Activated CD4-positive, alpha-beta T cell treated with anti-CD3 and anti-CD28 coated beads for 36 hours (primary cell): ENCODE results near the gene SCAPER. TPM values are rescaled to one million over a fixed set of nuclear protein-coding genes. Genes with fewer than 3 reads are reported as not detected.

Source experiments
- ATAC-seq: fragments of 200-7000 bp; cut with Tn5 transposase; one replicate; pipeline ENCODE4 v1.10.0; 2021; ENCODE audit warnings: mild to moderate bottlenecking, moderate library complexity
- CTCF ChIA-PET: fragments of 350-600 bp; sonication (Branson Sonifier 250); formaldehyde crosslinking; loops from one replicate; lab custom pipeline; 2021; ENCODE audit warnings: antibody characterized with exemption; lab: Charles Lee
- POLR2A ChIA-PET: fragments of 350-600 bp; sonication (Branson Sonifier 250); formaldehyde crosslinking; loops from one replicate; lab custom pipeline; 2021; ENCODE audit warnings: antibody characterized with exemption, inconsistent platforms; lab: Charles Lee
- DNase-seq: peaks from one replicate; pipeline ENCODE4 v3.0.0-alpha.2; 2020
- H3K27ac Mint-ChIP-seq: one replicate; pipeline ENCODE4 v1.8.0; 2021; ENCODE audit warnings: mixed read lengths
- H3K27me3 Mint-ChIP-seq: one replicate; pipeline ENCODE4 v1.8.0; 2021; ENCODE audit warnings: mixed read lengths
- H3K36me3 Mint-ChIP-seq: one replicate; pipeline ENCODE4 v1.8.0; 2021; ENCODE audit warnings: low read depth, mixed read lengths
- H3K4me1 Mint-ChIP-seq: one replicate; pipeline ENCODE4 v1.8.0; 2021; ENCODE audit warnings: mixed read lengths
- H3K4me3 Mint-ChIP-seq: one replicate; pipeline ENCODE4 v1.8.0; 2021; ENCODE audit warnings: mild to moderate bottlenecking, moderate library complexity, mixed read lengths
- H3K9me3 Mint-ChIP-seq: one replicate; pipeline ENCODE4 v1.8.0; 2021; ENCODE audit warnings: low read depth, mixed read lengths
- intact Hi-C, 2 experiments: fragments of 100-400 bp; cut with DNase I in 1 of 2; cut with micrococcal nuclease in 1 of 2; formaldehyde crosslinking; loops; one replicate each; pipeline versions ENCODE4 v1.14.2 to v1.15.1; 2022 to 2024; cut with DNase I, micrococcal nuclease
- total RNA-seq, 2 experiments: library from RNA; stranded (reverse); gene quantifications; one replicate each; pipeline ENCODE4 v1.2.3, GENCODE V29; 2021

Gene SCAPER
- total RNA-seq, 2 experiments from 2014 or later = 25.9 to 35.2 TPM

- DNase-seq (no peak), ATAC-seq (no peak)
- ChIA-PET POLR2A (no interaction called here), CTCF (no interaction called here)
- Mint-ChIP-seq H3K4me3 (no peak overlapping the region), H3K27me3 (no peaks in the 10 kb centered on the region), H3K36me3 (no peaks in the 10 kb centered on the region), H3K9me3 (no peaks in the 10 kb centered on the region), H3K4me1 (no peaks in the 10 kb centered on the region), H3K27ac (no peak overlapping the region)
- intact Hi-C loops = no loop called here
Measured at GRCh38 chr15:76674883-76675282, 230.3 kb downstream of the SCAPER start.

GRCh38 chr15:76669521-76670207, 235.5 kb downstream of the SCAPER start:
- POLR2A ChIA-PET = no interaction called here
- H3K4me3 Mint-ChIP-seq = no peak overlapping the region
- peaks cover 6% of the 10 kb centered on the region for H3K36me3 Mint-ChIP-seq
- intact Hi-C loops = no loop called here
- DNase-seq (no peak), ATAC-seq (no peak)
- CTCF ChIA-PET = interaction anchor here (0.6 kb wide), 1 partner anchor 814 kb away, joined by 3 read pairs; no protein-coding TSS in a partner anchor
- H3K4me1 Mint-ChIP-seq = peaks cover 8% of the 10 kb centered on the region
- no peaks in the 10 kb centered on the region for H3K9me3 Mint-ChIP-seq
- no peak overlapping the region for H3K27ac Mint-ChIP-seq
- H3K27me3 Mint-ChIP-seq = no peaks in the 10 kb centered on the region

- H3K9me3 Mint-ChIP-seq = no peaks in the 10 kb centered on the region
- ChIA-PET CTCF (interaction anchor here (0.6 kb wide), 2 partner anchors 303 to 813 kb away, joined by 3 read pairs; no protein-coding TSS in a partner anchor), POLR2A (no interaction called here)
- no peaks in the 10 kb centered on the region for H3K27me3 Mint-ChIP-seq
- intact Hi-C loops = no loop called here
- no peak for ATAC-seq
- H3K4me1 Mint-ChIP-seq = peaks cover 8% of the 10 kb centered on the region
- no peak for DNase-seq
- peaks cover 8% of the 10 kb centered on the region for H3K36me3 Mint-ChIP-seq
- no peak overlapping the region for H3K4me3 Mint-ChIP-seq
- no peak overlapping the region for H3K27ac Mint-ChIP-seq
Measured at GRCh38 chr15:76668900-76669299, 236.2 kb downstream of the SCAPER start.

GRCh38 chr15:76667943-76668715, 237.0 kb downstream of the SCAPER start:
- Mint-ChIP-seq H3K27ac (no peak overlapping the region), H3K4me3 (no peak overlapping the region), H3K36me3 (peaks cover 11% of the 10 kb centered on the region), H3K27me3 (no peaks in the 10 kb centered on the region), H3K4me1 (peaks cover 8% of the 10 kb centered on the region), H3K9me3 (no peaks in the 10 kb centered on the region)
- POLR2A ChIA-PET = no interaction called here
- CTCF ChIA-PET = interaction anchor here (0.6 kb wide), 1 partner anchor 304 kb away, joined by 3 read pairs; no protein-coding TSS in a partner anchor
- ATAC-seq (peak; percentile 36), DNase-seq (no peak)
- intact Hi-C loops = no loop called here

GRCh38 chr15:76664895-76665294, 240.2 kb downstream of the SCAPER start:
- ATAC-seq = no peak
- intact Hi-C loops = no loop called here
- Mint-ChIP-seq H3K36me3 (peaks cover 25% of the 10 kb centered on the region), H3K4me1 (peaks cover 8% of the 10 kb centered on the region), H3K9me3 (peaks cover 3% of the 10 kb centered on the region), H3K27ac (no peak overlapping the region), H3K27me3 (no peaks in the 10 kb centered on the region), H3K4me3 (no peak overlapping the region)
- DNase-seq = no peak
- ChIA-PET CTCF (no interaction called here), POLR2A (no interaction called here)

- intact Hi-C loops = no loop called here
- H3K27me3 Mint-ChIP-seq = no peaks in the 10 kb centered on the region
- peaks cover 8% of the 10 kb centered on the region for H3K4me1 Mint-ChIP-seq
- H3K4me3 Mint-ChIP-seq = no peak overlapping the region
- no peak for ATAC-seq
- no peak for DNase-seq
- peaks cover 3% of the 10 kb centered on the region for H3K9me3 Mint-ChIP-seq
- POLR2A ChIA-PET = no interaction called here
- CTCF ChIA-PET = no interaction called here
- H3K36me3 Mint-ChIP-seq = peaks cover 30% of the 10 kb centered on the region
- no peak overlapping the region for H3K27ac Mint-ChIP-seq
Measured at GRCh38 chr15:76664411-76664810, 240.7 kb downstream of the SCAPER start.

GRCh38 chr15:76663529-76663928, 241.6 kb downstream of the SCAPER start:
- no peak overlapping the region for H3K27ac Mint-ChIP-seq
- peaks cover 38% of the 10 kb centered on the region for H3K36me3 Mint-ChIP-seq
- peaks cover 3% of the 10 kb centered on the region for H3K9me3 Mint-ChIP-seq
- intact Hi-C loops = no loop called here
- no peak for DNase-seq
- H3K27me3 Mint-ChIP-seq = no peaks in the 10 kb centered on the region
- POLR2A ChIA-PET = no interaction called here
- CTCF ChIA-PET = no interaction called here
- no peak for ATAC-seq
- H3K4me3 Mint-ChIP-seq = no peak overlapping the region
- peaks cover 7% of the 10 kb centered on the region for H3K4me1 Mint-ChIP-seq

- no peak for DNase-seq
- no peak for ATAC-seq
- H3K4me3 Mint-ChIP-seq = no peak overlapping the region
- peaks cover 38% of the 10 kb centered on the region for H3K36me3 Mint-ChIP-seq
- ChIA-PET CTCF (no interaction called here), POLR2A (no interaction called here)
- no peak overlapping the region for H3K27ac Mint-ChIP-seq
- intact Hi-C loops = no loop called here
- H3K9me3 Mint-ChIP-seq = peaks cover 9% of the 10 kb centered on the region
- no peaks in the 10 kb centered on the region for H3K27me3 Mint-ChIP-seq
- H3K4me1 Mint-ChIP-seq = peaks cover 7% of the 10 kb centered on the region
Measured at GRCh38 chr15:76648732-76649444, 256.3 kb downstream of the SCAPER start.

GRCh38 chr15:76647612-76648011, 257.5 kb downstream of the SCAPER start:
- intact Hi-C loops = no loop called here
- ChIA-PET CTCF (no interaction called here), POLR2A (no interaction called here)
- no peak for DNase-seq
- Mint-ChIP-seq H3K27ac (no peak overlapping the region), H3K9me3 (peaks cover 4% of the 10 kb centered on the region), H3K36me3 (peaks cover 26% of the 10 kb centered on the region), H3K27me3 (no peaks in the 10 kb centered on the region), H3K4me1 (no peaks in the 10 kb centered on the region), H3K4me3 (no peak overlapping the region)
- no peak for ATAC-seq

- no peak overlapping the region for H3K4me3 Mint-ChIP-seq
- no peaks in the 10 kb centered on the region for H3K27me3 Mint-ChIP-seq
- no peak for DNase-seq
- H3K9me3 Mint-ChIP-seq = peaks cover 4% of the 10 kb centered on the region
- H3K27ac Mint-ChIP-seq = no peak overlapping the region
- H3K36me3 Mint-ChIP-seq = peaks cover 18% of the 10 kb centered on the region
- ChIA-PET CTCF (interaction anchor here (0.6 to 1.1 kb wide), 4 partner anchors 13 to 453 kb away, joined by 3 to 6 read pairs (median 3); no protein-coding TSS in a partner anchor), POLR2A (no interaction called here)
- no peak for ATAC-seq
- intact Hi-C loops = no loop called here
- H3K4me1 Mint-ChIP-seq = no peaks in the 10 kb centered on the region
Measured at GRCh38 chr15:76644646-76645045, 260.5 kb downstream of the SCAPER start.

GRCh38 chr15:76642671-76643070, 262.5 kb downstream of the SCAPER start:
- Mint-ChIP-seq H3K27me3 (no peaks in the 10 kb centered on the region), H3K4me1 (no peaks in the 10 kb centered on the region), H3K27ac (no peak overlapping the region), H3K9me3 (no peaks in the 10 kb centered on the region), H3K4me3 (no peak overlapping the region), H3K36me3 (peaks cover 10% of the 10 kb centered on the region)
- ATAC-seq = no peak
- intact Hi-C loops = loop anchor here in 1 of 2 experiments (2.0 kb wide), 2 partner anchors 198 to 224 kb away; no protein-coding TSS in a partner anchor
- DNase-seq = no peak
- CTCF ChIA-PET = interaction anchor here (0.8 to 1.5 kb wide), 4 partner anchors 10 to 305 kb away, joined by 3 to 4 read pairs (median 3); no protein-coding TSS in a partner anchor
- POLR2A ChIA-PET = no interaction called here
